A549 (cell line): ENCODE data around the gene CHRD. TPM values are rescaled to one million over a fixed set of nuclear protein-coding genes. Genes with fewer than 3 reads are reported as not detected.

Source experiments
- ATAC-seq, 2 experiments: fragments of 200-7000 bp in 1 of 2; fragments of >200 bp in 1 of 2; cut with Nextera tagmentation in 1 of 2; cut with Tn5 transposase in 1 of 2; 3 replicates each; pipeline versions ENCODE4 v1.8.0 to v1.9.1; 2018 to 2020; ENCODE audit warnings: mild to moderate bottlenecking in 1 of 2, moderate library complexity in 1 of 2
- CTCF ChIA-PET: fragments of 300-600 bp; sonication (Branson Sonifier 250); formaldehyde crosslinking; extraction: SDS; loops from one replicate; lab custom pipeline; 2021; ENCODE audit warnings: antibody characterized with exemption, inconsistent platforms; lab: Yijun Ruan, JAX
- POLR2A ChIA-PET: fragments of 350-600 bp; formaldehyde crosslinking; extraction: SDS; loops from one replicate; lab custom pipeline; 2021; ENCODE audit warnings: antibody characterized with exemption, inconsistent platforms; lab: Yijun Ruan, JAX
- DNase-seq, 2 experiments: peaks; one replicate each; pipeline versions ENCODE4 v3.0.0 to v3.0.0-alpha.2; 2011 to 2016; ENCODE audit warnings: low read depth in 1 of 2, low spot score in 1 of 2
- FAIRE-seq: peaks from 2 replicates; lab custom pipeline; 2011; peaks lifted over from hg19 to GRCh38; lab: Jason Lieb, UNC
- H3K27ac ChIP-seq, 2 experiments: fragments of >200 bp; sonication (Bioruptor Twin); formaldehyde crosslinking; 3 replicates each; pipeline ENCODE4 v1.5.1; 2016 to 2017
- H3K4me1 ChIP-seq: fragments of >200 bp; sonication (Bioruptor Twin); formaldehyde crosslinking; 3 replicates; pipeline ENCODE4 v1.6.1; 2016
- H3K4me2 ChIP-seq: fragments of >200 bp; sonication (Bioruptor Twin); formaldehyde crosslinking; 3 replicates; pipeline ENCODE4 v1.6.1; 2016
- H3K4me3 ChIP-seq: fragments of >200 bp; sonication (Bioruptor Twin); formaldehyde crosslinking; 3 replicates; pipeline ENCODE4 v1.5.1; 2016
- H3K9me3 ChIP-seq: fragments of >200 bp; sonication (Bioruptor Twin); formaldehyde crosslinking; 3 replicates; pipeline ENCODE4 v1.6.1; 2016
- ATOH8 ChIP-seq: fragments of 250-450 bp; sonication (Bioruptor Pico); IDR thresholded peaks from 2 replicates; pipeline ENCODE4 v1.5.0; 2020; ENCODE audit warnings: low read depth, mild to moderate bottlenecking, moderate library complexity
- BCL3 ChIP-seq: fragments of >200 bp; sonication (Bioruptor Twin); formaldehyde crosslinking; IDR thresholded peaks from 3 replicates; pipeline ENCODE4 v1.6.1; 2016
- CBX2 ChIP-seq: fragments of 200-600 bp; sonication (generic); IDR thresholded peaks from 2 replicates; pipeline ENCODE4 v1.6.1; 2016; ENCODE audit warnings: low read depth, mild to moderate bottlenecking, borderline replicate concordance
- CBX8 ChIP-seq: fragments of 200-600 bp; sonication (generic); IDR thresholded peaks from 2 replicates; pipeline ENCODE4 v1.6.1; 2016
- E2F6 ChIP-seq: IDR thresholded peaks from 2 replicates; pipeline ENCODE4 v1.6.1; 2012; ENCODE audit warnings: low read depth, borderline replicate concordance
- ELK1 ChIP-seq: fragments of 150-350 bp; IDR thresholded peaks from 2 replicates; pipeline ENCODE4 v1.6.1; 2014; ENCODE audit warnings: low read depth, mild to moderate bottlenecking, low read length
- FOSB ChIP-seq: fragments of 250-450 bp; sonication (Bioruptor Pico); IDR thresholded peaks from 2 replicates; pipeline ENCODE4 v1.5.0; 2020; ENCODE audit warnings: mild to moderate bottlenecking, moderate library complexity
- FOXS1 ChIP-seq: fragments of 250-450 bp; sonication (Bioruptor Pico); IDR thresholded peaks from 2 replicates; pipeline ENCODE4 v1.5.0; 2020; ENCODE audit warnings: mild to moderate bottlenecking, moderate library complexity
- HDAC2 ChIP-seq: fragments of 200-600 bp; sonication (generic); IDR thresholded peaks from 2 replicates; pipeline ENCODE4 v1.6.1; 2016
- HES2 ChIP-seq: fragments of >200 bp; sonication (Bioruptor Twin); formaldehyde crosslinking; IDR thresholded peaks from 2 replicates; pipeline ENCODE4 v1.6.1; 2016
- HEYL ChIP-seq: fragments of 250-450 bp; sonication (Bioruptor Pico); IDR thresholded peaks from 2 replicates; pipeline ENCODE4 v1.8.0; 2021; ENCODE audit warnings: mild to moderate bottlenecking, moderate library complexity
- HMGXB4 ChIP-seq: fragments of 250-450 bp; sonication (Bioruptor Pico); IDR thresholded peaks from 2 replicates; pipeline ENCODE4 v1.5.0; 2021; ENCODE audit warnings: mild to moderate bottlenecking, moderate library complexity, borderline replicate concordance
- MAFK ChIP-seq: fragments of 450-650 bp; IDR thresholded peaks from 2 replicates; pipeline ENCODE4 v1.6.1; 2014; ENCODE audit not compliant: partially characterized antibody
- MAX ChIP-seq: IDR thresholded peaks from 2 replicates; pipeline ENCODE4 v1.6.1; 2012
- MAZ ChIP-seq: fragments of 150-350 bp; IDR thresholded peaks from 2 replicates; pipeline ENCODE4 v1.6.1; 2014; ENCODE audit warnings: antibody characterized with exemption, low read depth, low read length, borderline replicate concordance
- MYC ChIP-seq: IDR thresholded peaks from 2 replicates; pipeline ENCODE4 v1.6.1; 2012; ENCODE audit warnings: mild to moderate bottlenecking, inconsistent platforms, low read length, improper control_type of control experiment, borderline replicate concordance
- NFE2L2 ChIP-seq: fragments of 150-350 bp; conservative IDR thresholded peaks from 2 replicates; pipeline ENCODE4 v1.6.1; 2014; ENCODE audit warnings: low read length
- NPAS2 ChIP-seq: fragments of 250-450 bp; sonication (Bioruptor Pico); IDR thresholded peaks from 2 replicates; pipeline ENCODE4 v1.8.0; 2022; ENCODE audit warnings: mild to moderate bottlenecking, moderate library complexity, borderline replicate concordance
- PBX3 ChIP-seq: IDR thresholded peaks from 2 replicates; pipeline ENCODE4 v1.6.1; 2012
- RAD21 ChIP-seq, 2 experiments: fragments of >200 bp in 1 of 2; sonication (Bioruptor Twin) in 1 of 2; formaldehyde crosslinking in 1 of 2; IDR thresholded peaks in 1 of 2; conservative IDR thresholded peaks in 1 of 2; 2 replicates in 1 of 2; 3 replicates in 1 of 2; pipeline ENCODE4 v1.6.1; 2012 to 2018; ENCODE audit warnings: inconsistent platforms in 1 of 2
- RARB ChIP-seq: fragments of 250-450 bp; sonication (Bioruptor Pico); IDR thresholded peaks from 2 replicates; pipeline ENCODE4 v1.8.0; 2021; ENCODE audit warnings: mild to moderate bottlenecking, moderate library complexity
- WGBS: methylation state at CpG from one replicate; pipeline ENCODE4 v1.1.6; 2017; ENCODE audit errors: missing lambda C conversion rate; 5-methylcytosine and 5-hydroxymethylcytosine counted together
- polyA plus RNA-seq, 4 experiments: library from polyadenylated mRNA; depleted of rRNA in 3 of 4; stranded (reverse); fragments of >200 nt; fragmentation: RNase III in 1 of 4; extraction: RNeasy Plus Mini Kit Qiagen cat#74134 plus additional on column Dnase treatment in 1 of 4; gene quantifications; 2 replicates in 3 of 4; 3 replicates in 1 of 4; pipeline ENCODE4 v1.2.3, GENCODE V29; 2011 to 2017

Gene CHRD
- polyA plus RNA-seq, 2 of the 4 experiments (the other 2 are of a cell fraction), result 0.13 to 0.19 TPM

GRCh38 chr3:184384856-184385422 lies 5.1 kb downstream of the CHRD start:
- Histone ChIP-seq H3K4me1 (no peaks in the 10 kb centered on the region), H3K4me3 (no peak overlapping the region), H3K9me3 (no peaks in the 10 kb centered on the region), H3K4me2 (no peak overlapping the region), H3K27ac (no peak overlapping the region)
- WGBS, result 76% methylated on average over 7 of the region's 8 CpGs
- FAIRE-seq (no peak), ATAC-seq (no peak), DNase-seq (no peak)
- ChIA-PET POLR2A (no interaction called here), CTCF (interaction anchor here (0.8 to 3.3 kb wide), 3 partner anchors 13 to 155 kb away, joined by 4 to 16 read pairs (median 13); no protein-coding TSS in a partner anchor)
- TF ChIP-seq HMGXB4 (CRISPR knock-in tag) (no peak), MYC (no peak), ATOH8 (CRISPR knock-in tag) (no peak), HEYL (no peak)

GRCh38 chr3:184386047-184386806 lies 6.4 kb downstream of the CHRD start:
- no peak for FAIRE-seq
- no peak for ATAC-seq
- no peak overlapping the region for H3K4me2 ChIP-seq
- no peak for TF ChIP-seq HEYL
- TF ChIP-seq MAZ, result no peak
- TF ChIP-seq RARB (CRISPR knock-in tag), result no peak
- no peak for TF ChIP-seq NPAS2
- no peak for TF ChIP-seq RAD21 (conservative IDR thresholded peaks at IDR 0.05 in 1 of 2, IDR thresholded peaks at IDR 0.05 in 1 of 2)
- no peak for TF ChIP-seq FOXS1 (CRISPR knock-in tag)
- no peak for TF ChIP-seq MAX
- TF ChIP-seq CBX8, result no peak
- TF ChIP-seq E2F6, result no peak
- TF ChIP-seq ATOH8 (CRISPR knock-in tag), result no peak
- TF ChIP-seq NFE2L2, result no peak
- no peak for TF ChIP-seq HDAC2
- TF ChIP-seq BCL3, result no peak
- TF ChIP-seq MAFK, result no peak
- TF ChIP-seq MYC, result no peak
- no peak for TF ChIP-seq HES2
- no peak for TF ChIP-seq FOSB (CRISPR knock-in tag)
- no peak for TF ChIP-seq ELK1
- no peak for TF ChIP-seq PBX3
- no peak for TF ChIP-seq CBX2
- ChIA-PET CTCF (interaction anchor here (0.7 to 3.3 kb wide), 3 partner anchors 15 to 155 kb away, joined by 3 to 16 read pairs (median 4); no protein-coding TSS in a partner anchor), POLR2A (interaction anchor here (0.6 kb wide), 1 partner anchor 387 kb away, joined by 5 read pairs; no protein-coding TSS in a partner anchor)
- H3K4me3 ChIP-seq, result no peak overlapping the region
- no peaks in the 10 kb centered on the region for H3K9me3 ChIP-seq
- H3K27ac ChIP-seq, result no peak overlapping the region
- WGBS, result 93% methylated on average over 8 of the region's 37 CpGs
- DNase-seq, result no peak
- no peaks in the 10 kb centered on the region for H3K4me1 ChIP-seq
